ENCODE results near the gene ULBP3.
"Not testable (repeated sequence)": the region's sequence is repeated elsewhere in the genome, so short reads cannot be mapped to it uniquely, and the experiment has no call there.

Gene ULBP3

DNA sequence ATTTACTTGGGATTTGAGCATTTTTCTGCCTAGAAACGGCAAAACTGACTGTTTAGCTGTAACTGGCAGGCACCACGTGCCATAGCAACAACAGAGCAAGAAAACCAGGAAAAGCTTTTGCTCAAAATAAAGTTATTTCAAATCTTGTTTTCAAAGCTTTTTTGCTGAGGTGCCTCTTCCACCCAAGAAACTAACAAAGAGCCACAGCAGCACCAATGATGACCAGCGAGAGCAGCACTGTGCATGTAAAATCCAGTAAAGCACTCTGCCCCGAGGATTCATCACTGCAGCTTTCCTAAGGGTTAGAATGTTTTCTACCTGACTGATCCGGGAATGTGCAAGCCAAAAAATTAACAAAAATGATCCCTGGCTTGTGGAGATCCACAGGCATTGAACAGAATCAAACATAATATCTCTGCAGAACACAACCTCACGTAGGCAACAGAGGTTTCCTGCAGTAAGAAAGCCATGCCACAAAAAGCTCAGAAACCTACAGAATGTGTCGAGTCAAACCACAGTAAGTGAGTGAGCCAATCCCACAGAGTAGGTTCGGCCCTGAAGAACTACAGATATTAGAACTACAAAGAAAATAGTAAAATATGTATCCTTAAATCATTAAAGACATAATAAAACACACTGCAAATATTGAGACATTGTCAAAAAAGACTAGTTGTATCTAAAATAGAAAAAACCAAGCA, 7.4 kb upstream of the ULBP3 start:
- DNase-seq (ENCODE audit: low spot score) = no peak

GRCh38 chr6:150075034-150075421, 6.1 kb upstream of the ULBP3 start:
- no peak for DNase-seq (ENCODE audit: low spot score)

- not testable (repeated sequence) for DNase-seq (ENCODE audit: low spot score)
These were observed 5.6 kb upstream of the ULBP3 start for GRCh38 chr6:150074396-150075033.

DNA sequence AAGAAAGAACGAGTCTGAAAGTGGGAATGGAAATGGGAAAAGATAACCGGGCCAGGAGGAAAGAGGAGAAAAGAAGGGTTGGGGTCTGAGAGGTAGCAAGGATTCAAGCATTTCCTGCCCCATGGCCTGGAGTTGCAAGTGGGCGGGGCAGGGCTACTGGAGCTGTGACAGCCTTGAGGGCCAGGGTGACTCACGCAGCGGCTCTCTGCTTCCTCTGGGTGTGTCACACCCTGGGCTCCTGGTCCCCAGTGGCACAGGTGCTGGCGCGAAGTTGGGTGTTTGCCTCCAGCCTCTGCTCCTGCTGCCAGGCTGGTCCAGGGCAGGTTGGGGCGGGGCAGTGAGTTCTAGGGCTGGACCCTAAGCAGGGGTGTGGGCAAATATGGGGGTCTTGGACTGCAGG, 3.3 kb upstream of the ULBP3 start:
- DNase-seq (ENCODE audit: low spot score) = peak; percentile 54

- no peak for DNase-seq (ENCODE audit: low spot score)
These were observed 1.4 kb upstream of the ULBP3 start for GRCh38 chr6:150070236-150070818.

DNA sequence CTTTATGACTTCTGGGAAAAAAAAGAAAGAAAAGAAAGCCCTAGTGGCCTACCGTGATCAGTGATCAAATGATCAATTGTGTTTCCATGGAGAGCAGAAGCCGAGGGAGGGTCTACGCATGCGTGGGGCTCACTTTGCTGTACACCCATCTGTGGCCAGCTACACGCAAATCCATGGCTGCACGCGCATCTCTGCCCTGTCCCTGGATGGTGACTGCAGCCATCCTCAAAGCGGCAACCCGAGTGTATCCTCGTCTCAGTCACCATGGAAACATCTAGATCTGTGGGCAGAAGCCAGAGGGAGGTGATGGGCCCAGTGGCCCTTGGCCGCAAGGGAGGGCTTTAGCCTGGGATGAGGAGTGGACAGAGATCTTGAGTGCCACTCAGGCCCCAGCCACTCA, 785 bp upstream of the ULBP3 start:
- DNase-seq (ENCODE audit: low spot score) = no peak

DNA sequence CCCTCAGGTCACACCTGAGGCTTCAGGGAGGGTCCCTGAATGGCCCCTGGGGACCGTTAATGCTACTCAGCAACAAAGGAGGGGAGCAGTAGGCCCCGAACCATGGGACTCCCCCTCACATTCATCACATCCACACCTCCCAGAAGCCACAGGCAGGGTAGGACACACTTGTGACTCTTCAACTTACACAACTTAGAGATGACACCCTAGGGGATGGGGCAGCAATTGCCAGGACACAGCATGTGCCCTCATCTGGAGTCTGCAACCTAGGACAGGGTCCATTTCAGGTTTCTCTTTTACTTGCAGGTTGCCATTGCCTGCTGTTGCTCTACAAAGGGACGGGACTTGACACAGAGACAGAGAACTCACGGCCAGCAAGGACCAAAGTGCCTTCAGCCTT, 770 bp downstream of the ULBP3 start:
- DNase-seq (ENCODE audit: low spot score) = no peak

DNA sequence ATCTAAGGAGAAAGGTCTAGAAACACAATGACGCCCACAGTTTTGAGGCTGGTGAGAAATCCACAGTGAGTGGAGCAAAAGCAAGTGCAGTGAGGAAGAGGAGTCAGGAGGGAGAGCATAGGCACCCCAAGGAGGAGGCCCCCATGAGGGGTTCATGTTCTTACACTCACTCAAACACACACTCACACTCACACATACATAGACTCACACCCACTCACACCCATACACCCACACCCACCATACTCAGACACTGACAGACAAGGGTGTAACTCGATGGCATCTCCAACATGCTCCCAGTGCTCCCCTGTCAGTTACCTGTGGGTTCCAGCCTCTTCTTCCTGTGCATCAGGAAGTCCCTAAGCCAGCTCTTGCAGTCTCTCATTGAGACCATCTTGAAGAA, 3.8 kb downstream of the ULBP3 start:
- DNase-seq (ENCODE audit: low spot score) = no peak

DNA sequence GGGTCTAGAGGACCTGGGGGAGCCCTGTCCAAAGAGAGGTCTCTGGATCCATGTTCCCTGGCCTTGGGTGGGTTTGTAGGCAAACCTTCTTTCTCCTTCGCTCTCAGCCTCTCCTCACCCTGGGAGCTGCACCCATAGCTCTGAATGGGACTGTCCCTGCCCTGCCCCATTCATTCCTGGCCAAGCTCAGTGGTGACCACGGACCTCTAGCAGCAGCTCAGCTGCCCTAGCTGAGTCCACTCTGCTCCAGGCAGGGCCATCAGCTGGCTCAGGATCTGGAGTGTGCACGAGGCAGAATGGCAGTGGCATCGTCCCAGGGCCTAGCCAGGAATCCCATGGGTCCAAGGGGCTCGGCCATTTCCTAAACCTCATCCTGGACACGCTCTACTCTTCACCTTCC, 5.3 kb downstream of the ULBP3 start:
- DNase-seq (ENCODE audit: low spot score) = no peak

GRCh38 chr6:150059973-150060372, 8.9 kb downstream of the ULBP3 start:
- DNase-seq (ENCODE audit: low spot score) = not testable (repeated sequence)

GRCh38 chr6:150058986-150059385, 9.9 kb downstream of the ULBP3 start:
- no peak for DNase-seq (ENCODE audit: low spot score)

DNA sequence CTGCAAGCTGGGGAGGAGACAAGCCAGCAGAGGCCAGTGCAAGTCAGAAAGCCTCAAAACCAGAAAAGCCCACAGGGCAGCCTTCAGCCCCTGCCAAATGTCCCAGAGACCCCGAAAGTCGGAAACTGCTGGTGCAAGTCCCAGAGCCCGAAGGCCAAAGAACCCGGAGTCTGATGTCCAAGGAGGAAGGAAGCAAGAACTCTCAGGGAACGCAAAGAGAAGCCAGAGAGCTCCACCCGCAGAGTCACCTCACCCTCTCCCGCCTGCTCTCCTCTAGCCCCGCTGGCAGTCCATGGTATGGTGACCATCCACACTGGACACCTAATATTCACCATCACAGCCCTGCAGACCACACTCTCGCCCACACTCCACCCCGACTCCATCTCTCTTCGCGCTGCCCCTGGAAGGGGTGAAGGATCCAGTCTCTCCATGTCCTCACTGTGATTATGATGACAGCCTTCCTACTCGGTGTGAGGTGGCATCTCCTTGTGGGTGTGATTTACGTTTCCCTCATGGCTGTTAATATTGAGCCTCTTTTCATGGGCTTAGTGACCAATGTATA, 10.6 kb downstream of the ULBP3 start:
- DNase-seq (ENCODE audit: low spot score) = no peak

DNA sequence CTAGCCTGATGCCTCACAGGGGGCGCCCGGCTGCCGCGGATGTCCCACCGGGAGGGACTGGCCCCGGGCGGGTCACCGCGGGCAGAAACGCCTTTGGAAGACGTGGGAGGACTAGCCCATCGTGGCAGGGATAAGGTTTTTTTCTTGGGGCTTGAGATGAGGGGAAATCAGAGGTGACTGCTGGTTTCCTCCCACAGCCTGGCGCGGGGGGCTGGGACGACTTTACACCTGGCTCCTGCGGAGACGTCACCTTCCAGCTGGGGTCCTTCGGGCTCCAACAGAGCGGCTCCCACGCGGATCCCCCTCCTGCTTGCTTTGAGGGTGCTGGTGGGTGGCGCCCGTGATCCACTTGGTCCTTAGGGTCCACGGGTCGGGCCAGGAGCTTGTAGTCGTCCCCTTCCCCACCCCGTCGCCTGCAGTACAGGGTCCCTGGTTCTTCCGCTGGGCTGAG, 11.4 kb downstream of the ULBP3 start:
- DNase-seq (ENCODE audit: low spot score) = no peak

DNA sequence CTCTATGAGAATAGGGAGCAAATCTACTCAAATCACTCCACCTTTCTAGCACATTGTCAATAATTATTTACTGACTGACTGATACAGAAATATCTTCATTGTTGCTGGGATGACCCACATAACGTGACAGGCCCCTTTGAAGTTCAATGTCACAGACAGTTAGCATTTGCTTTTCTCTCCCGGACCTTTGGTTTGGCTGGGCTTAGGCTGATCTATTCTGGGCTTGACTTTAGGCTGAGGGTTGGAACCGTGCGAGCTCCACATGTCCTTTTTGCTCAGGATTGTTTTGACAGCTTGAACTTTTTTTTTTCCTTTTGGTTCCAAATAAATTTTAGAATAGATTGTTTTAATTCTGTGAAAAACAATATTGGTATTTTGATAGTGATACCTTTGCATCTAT, 12.0 kb downstream of the ULBP3 start:
- DNase-seq (ENCODE audit: low spot score) = no peak

DNA sequence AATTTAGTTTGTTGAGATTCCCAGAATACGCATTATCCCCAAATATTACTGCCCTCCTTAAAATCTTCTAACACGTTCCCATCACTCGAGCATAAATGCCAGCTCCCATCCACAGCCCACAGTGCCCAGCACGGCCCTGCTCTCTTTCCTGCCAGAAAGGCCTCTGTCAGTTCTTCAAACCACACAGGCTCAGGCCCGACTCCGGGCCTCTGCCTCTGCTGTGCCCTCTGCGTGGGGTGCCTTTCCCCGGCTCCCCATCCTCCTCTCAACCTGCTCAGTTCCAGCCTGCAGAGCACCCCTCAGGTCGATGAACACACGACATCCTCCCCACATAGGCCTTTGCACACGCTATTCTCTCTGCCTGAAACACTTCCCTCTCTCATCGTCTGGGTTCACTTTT, 12.8 kb downstream of the ULBP3 start:
- DNase-seq (ENCODE audit: low spot score) = no peak

DNA sequence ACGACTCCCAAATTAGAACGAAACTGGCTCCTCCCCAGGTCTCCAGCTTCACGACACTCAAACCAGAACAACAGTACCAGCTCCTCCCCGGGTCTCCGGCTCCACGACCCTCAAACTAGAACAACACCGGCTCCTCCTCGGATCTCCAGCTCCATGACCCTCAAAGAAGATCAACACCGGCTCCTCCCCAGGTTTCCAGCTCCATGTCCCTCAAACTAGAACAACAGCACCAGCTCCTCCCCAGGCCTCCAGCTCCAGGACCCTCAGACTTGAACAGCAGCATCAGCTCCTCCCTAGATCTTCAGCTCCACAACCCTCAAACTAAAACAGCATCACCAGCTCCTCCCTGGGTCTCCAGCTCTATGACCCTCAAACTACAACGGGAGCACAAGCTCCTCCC, 13.8 kb downstream of the ULBP3 start:
- no peak for DNase-seq (ENCODE audit: low spot score)

- DNase-seq (ENCODE audit: low spot score) = no peak
These were observed 15.5 kb downstream of the ULBP3 start for GRCh38 chr6:150053450-150053849.

DNA sequence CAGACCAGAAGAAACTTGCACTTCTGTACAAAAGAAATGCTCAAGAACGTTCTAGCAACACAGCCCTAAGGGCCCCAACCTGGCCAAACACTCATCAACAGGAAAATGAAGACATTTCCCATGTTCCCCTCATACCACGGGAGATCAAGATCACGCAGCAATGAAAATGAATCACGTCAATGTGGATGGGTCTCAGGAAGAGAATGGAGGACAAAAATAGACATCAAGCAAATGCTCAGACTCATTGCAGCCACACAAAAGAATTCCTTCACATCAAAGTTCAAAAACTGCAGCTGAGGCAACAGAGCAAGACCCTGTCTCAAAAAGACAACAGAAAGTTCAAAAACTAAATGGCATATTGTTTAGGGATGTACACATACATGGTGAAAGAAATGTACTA, 18.1 kb downstream of the ULBP3 start:
- no peak for DNase-seq (ENCODE audit: low spot score)

DNA sequence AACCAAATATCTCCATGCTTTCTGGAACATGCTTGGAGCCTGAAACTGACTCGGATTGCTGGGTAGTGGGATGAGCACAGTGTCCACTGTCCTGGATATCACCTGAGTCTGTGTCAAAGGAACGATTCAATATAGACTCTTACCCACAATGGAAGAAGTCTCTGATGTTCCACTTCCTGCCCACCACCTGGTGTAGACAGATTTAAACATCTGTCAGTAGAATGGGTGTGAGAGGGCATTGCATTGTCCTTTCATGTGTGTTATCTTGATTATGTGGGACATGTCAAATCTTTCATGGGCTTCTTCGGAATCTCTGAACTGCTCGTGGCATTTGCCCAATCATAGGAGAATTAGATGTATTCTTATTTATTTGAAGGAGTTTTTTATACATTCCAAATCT, 20.8 kb downstream of the ULBP3 start:
- no peak for DNase-seq (ENCODE audit: low spot score)

DNA sequence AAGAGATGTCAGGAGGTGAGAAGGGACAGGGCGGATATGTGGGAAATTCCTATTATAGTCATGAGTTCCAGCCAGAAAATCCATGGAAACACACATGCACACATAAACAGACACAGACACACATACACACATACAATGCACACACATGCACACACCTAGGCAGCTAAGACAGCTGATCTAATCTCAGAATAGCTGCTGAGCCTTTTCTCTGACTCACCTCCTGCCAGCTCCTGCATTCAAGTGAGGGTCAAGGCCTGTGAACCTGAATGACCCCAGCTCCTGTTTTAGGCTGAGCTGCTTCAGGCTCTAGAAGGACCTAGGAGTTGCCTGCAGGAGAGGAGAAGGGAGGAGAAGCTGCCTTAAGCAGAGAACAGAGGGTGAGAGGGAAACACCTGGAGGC, 22.0 kb downstream of the ULBP3 start:
- DNase-seq (ENCODE audit: low spot score) = no peak

DNA sequence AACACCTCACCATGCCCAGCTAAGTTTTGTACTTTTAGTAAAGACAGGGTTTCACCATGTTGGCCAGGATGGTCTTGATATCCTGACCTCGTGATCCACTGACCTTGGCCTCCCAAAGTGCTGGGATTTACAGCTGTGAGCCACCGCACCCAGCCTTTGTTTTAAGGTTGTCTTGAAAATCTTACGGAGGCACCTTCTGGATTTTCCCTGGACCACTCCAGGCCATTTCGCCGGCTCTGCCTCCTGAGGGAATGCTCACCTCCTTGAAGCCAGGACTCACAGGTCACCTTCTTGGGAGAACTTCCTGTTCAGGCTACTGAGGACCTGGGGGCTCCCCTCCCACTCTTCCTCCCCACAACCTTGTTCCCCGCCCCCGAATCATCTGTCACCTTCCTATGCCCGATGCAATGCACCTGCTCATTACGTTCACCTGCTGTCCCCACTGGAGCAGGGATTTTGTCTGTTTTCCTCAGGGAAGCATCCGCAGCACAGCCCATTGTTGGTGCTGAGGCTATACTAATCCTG, 24.2 kb downstream of the ULBP3 start:
- DNase-seq (ENCODE audit: low spot score) = no peak

- no peak for DNase-seq (ENCODE audit: low spot score)
These were observed 25.2 kb downstream of the ULBP3 start for GRCh38 chr6:150043501-150044412.
